ENCODE results near the gene RPL31. TPM values are rescaled to one million over a fixed set of nuclear protein-coding genes. Genes with fewer than 3 reads are reported as not detected.

Gene RPL31
- total and polyA plus RNA-seq, 4 donors: 1,008 to 7,651 (median 2,793) TPM

GRCh38 chr2:100968146-100969145, 33.6 kb upstream of the RPL31 start:
- ATAC-seq (ENCODE audit: low FRiP score): no peak
- Histone ChIP-seq H3K9me3 (ENCODE audit: control insufficient read depth, low read length) (no peaks in the 10 kb centered on the region), H3K27me3 (ENCODE audit: control insufficient read depth in 1 of 2, insufficient read depth in 2 of 2, low read length in 1 of 2) (no peaks in the 10 kb centered on the region), H3K27ac (ENCODE audit: low read depth in 1 of 2, low read length in 2 of 2) (no peak overlapping the region), H3K36me3 (ENCODE audit: control insufficient read depth in 1 of 2, insufficient read depth in 2 of 2, low read length in 1 of 2) (peaks cover 0 to 7% of the 10 kb centered on the region in 2 donors), H3K4me1 (ENCODE audit: control insufficient read depth in 1 of 2, insufficient read depth in 2 of 2, low read length in 2 of 2) (peaks cover 0 to 2% of the 10 kb centered on the region in 2 donors), H3K4me3 (ENCODE audit: low read length in 2 of 2) (no peak overlapping the region)
- peak in 1 of 2 donors; percentile 65 for DNase-seq
- 91 to 94% methylated on average over 28 of the region's 28 CpGs for WGBS, 2 donors
- intact Hi-C loops (cut with DNase I): no loop called here

- DNase-seq: peak in 1 of 2 donors; percentile 45
- peaks cover under 1 to 7% of the 10 kb centered on the region in 2 donors for H3K36me3 ChIP-seq (ENCODE audit: control insufficient read depth in 1 of 2, insufficient read depth in 2 of 2, low read length in 1 of 2)
- no peak overlapping the region for H3K27ac ChIP-seq (ENCODE audit: low read depth in 1 of 2, low read length in 2 of 2)
- H3K4me1 ChIP-seq (ENCODE audit: control insufficient read depth in 1 of 2, insufficient read depth in 2 of 2, low read length in 2 of 2): peaks cover 0 to 2% of the 10 kb centered on the region in 2 donors
- H3K4me3 ChIP-seq (ENCODE audit: low read length in 2 of 2): no peak overlapping the region
- no peak for ATAC-seq (ENCODE audit: low FRiP score)
- H3K27me3 ChIP-seq (ENCODE audit: control insufficient read depth in 1 of 2, insufficient read depth in 2 of 2, low read length in 1 of 2): no peaks in the 10 kb centered on the region
- 93 to 94% methylated on average over 7 of the region's 7 CpGs for WGBS, 2 donors
- H3K9me3 ChIP-seq (ENCODE audit: control insufficient read depth, low read length): no peaks in the 10 kb centered on the region
- intact Hi-C loops (cut with DNase I): no loop called here
Observed at GRCh38 chr2:100969998-100970397, 32.1 kb upstream of the RPL31 start.

- peaks cover 3 to 7% of the 10 kb centered on the region in 2 donors for H3K36me3 ChIP-seq (ENCODE audit: control insufficient read depth in 1 of 2, insufficient read depth in 2 of 2, low read length in 1 of 2)
- intact Hi-C loops (cut with DNase I): no loop called here
- no peaks in the 10 kb centered on the region for H3K9me3 ChIP-seq (ENCODE audit: control insufficient read depth, low read length)
- no peak overlapping the region for H3K27ac ChIP-seq (ENCODE audit: low read depth in 1 of 2, low read length in 2 of 2)
- WGBS, 2 donors: 88 to 92% methylated on average over 9 of the region's 9 CpGs
- no peaks in the 10 kb centered on the region for H3K27me3 ChIP-seq (ENCODE audit: control insufficient read depth in 1 of 2, insufficient read depth in 2 of 2, low read length in 1 of 2)
- H3K4me1 ChIP-seq (ENCODE audit: control insufficient read depth in 1 of 2, insufficient read depth in 2 of 2, low read length in 2 of 2): no peaks in the 10 kb centered on the region
- H3K4me3 ChIP-seq (ENCODE audit: low read length in 2 of 2): no peak overlapping the region
- ATAC-seq (ENCODE audit: low FRiP score) (no peak), DNase-seq (peak in 1 of 2 donors; percentile 68)
Observed at GRCh38 chr2:100971221-100971620, 30.9 kb upstream of the RPL31 start.

- peak in 1 of 2 donors; percentile 8 for DNase-seq
Observed at GRCh38 chr2:100972452-100972851, 29.6 kb upstream of the RPL31 start.

GRCh38 chr2:100974712-100975520, 27.2 kb upstream of the RPL31 start:
- WGBS, 2 donors: 90 to 91% methylated on average over 22 of the region's 22 CpGs

More at GRCh38 chr2:100972452-100972851, 29.6 kb upstream of the RPL31 start:
- Histone ChIP-seq H3K27me3 (ENCODE audit: control insufficient read depth in 1 of 2, insufficient read depth in 2 of 2, low read length in 1 of 2) (no peaks in the 10 kb centered on the region), H3K4me3 (ENCODE audit: low read length in 2 of 2) (no peak overlapping the region), H3K27ac (ENCODE audit: low read depth in 1 of 2, low read length in 2 of 2) (no peak overlapping the region), H3K4me1 (ENCODE audit: control insufficient read depth in 1 of 2, insufficient read depth in 2 of 2, low read length in 2 of 2) (no peaks in the 10 kb centered on the region), H3K9me3 (ENCODE audit: control insufficient read depth, low read length) (no peaks in the 10 kb centered on the region), H3K36me3 (ENCODE audit: control insufficient read depth in 1 of 2, insufficient read depth in 2 of 2, low read length in 1 of 2) (peaks cover 3 to 7% of the 10 kb centered on the region in 2 donors)
- WGBS, 2 donors: 86 to 87% methylated on average over 7 of the region's 7 CpGs
- ATAC-seq (ENCODE audit: low FRiP score): no peak
- intact Hi-C loops (cut with DNase I): no loop called here

GRCh38 chr2:100975521-100975785, 26.6 kb upstream of the RPL31 start:
- intact Hi-C loops (cut with DNase I): loop anchor here in 1 of 2 donors (5.0 kb wide), 1 partner anchor 153 kb away; the partner anchor contains the start of gene NPAS2
- no peak for ATAC-seq (ENCODE audit: low FRiP score)
- 93 to 94% methylated on average over 7 of the region's 7 CpGs for WGBS, 2 donors

More at GRCh38 chr2:100974712-100975520, 27.2 kb upstream of the RPL31 start:
- ATAC-seq (ENCODE audit: low FRiP score) (no peak), DNase-seq (peak in 1 of 2 donors; percentile 27)
- Histone ChIP-seq H3K4me1 (ENCODE audit: control insufficient read depth in 1 of 2, insufficient read depth in 2 of 2, low read length in 2 of 2) (no peaks in the 10 kb centered on the region), H3K9me3 (ENCODE audit: control insufficient read depth, low read length) (no peaks in the 10 kb centered on the region), H3K27me3 (ENCODE audit: control insufficient read depth in 1 of 2, insufficient read depth in 2 of 2, low read length in 1 of 2) (no peaks in the 10 kb centered on the region), H3K36me3 (ENCODE audit: control insufficient read depth in 1 of 2, insufficient read depth in 2 of 2, low read length in 1 of 2) (peaks cover 1 to 3% of the 10 kb centered on the region in 2 donors), H3K4me3 (ENCODE audit: low read length in 2 of 2) (no peak overlapping the region), H3K27ac (ENCODE audit: low read depth in 1 of 2, low read length in 2 of 2) (no peak overlapping the region)
- intact Hi-C loops (cut with DNase I): loop anchor here in 1 of 2 donors (5.0 kb wide), 1 partner anchor 153 kb away; the partner anchor contains the start of gene NPAS2

GRCh38 chr2:100976061-100976460, 26.0 kb upstream of the RPL31 start:
- Histone ChIP-seq H3K27me3 (ENCODE audit: control insufficient read depth in 1 of 2, insufficient read depth in 2 of 2, low read length in 1 of 2) (no peaks in the 10 kb centered on the region), H3K36me3 (ENCODE audit: control insufficient read depth in 1 of 2, insufficient read depth in 2 of 2, low read length in 1 of 2) (peaks cover 0 to 3% of the 10 kb centered on the region in 2 donors), H3K4me3 (ENCODE audit: low read length in 2 of 2) (no peak overlapping the region), H3K27ac (ENCODE audit: low read depth in 1 of 2, low read length in 2 of 2) (no peak overlapping the region), H3K4me1 (ENCODE audit: control insufficient read depth in 1 of 2, insufficient read depth in 2 of 2, low read length in 2 of 2) (no peaks in the 10 kb centered on the region), H3K9me3 (ENCODE audit: control insufficient read depth, low read length) (no peaks in the 10 kb centered on the region)
- intact Hi-C loops (cut with DNase I): loop anchor here in 1 of 2 donors (5.0 kb wide), 1 partner anchor 154 kb away; the partner anchor contains the start of gene NPAS2
- no peak for ATAC-seq (ENCODE audit: low FRiP score)
- WGBS, 2 donors: 82 to 88% methylated on average over 6 of the region's 6 CpGs
- peak in 1 of 2 donors; percentile 40 for DNase-seq

More at GRCh38 chr2:100975521-100975785, 26.6 kb upstream of the RPL31 start:
- no peaks in the 10 kb centered on the region for H3K4me1 ChIP-seq (ENCODE audit: control insufficient read depth in 1 of 2, insufficient read depth in 2 of 2, low read length in 2 of 2)
- DNase-seq: peak in 1 of 2 donors; percentile 62
- no peak overlapping the region for H3K4me3 ChIP-seq (ENCODE audit: low read length in 2 of 2)
- H3K27ac ChIP-seq (ENCODE audit: low read depth in 1 of 2, low read length in 2 of 2): no peak overlapping the region
- no peaks in the 10 kb centered on the region for H3K27me3 ChIP-seq (ENCODE audit: control insufficient read depth in 1 of 2, insufficient read depth in 2 of 2, low read length in 1 of 2)
- peaks cover 0 to 3% of the 10 kb centered on the region in 2 donors for H3K36me3 ChIP-seq (ENCODE audit: control insufficient read depth in 1 of 2, insufficient read depth in 2 of 2, low read length in 1 of 2)
- H3K9me3 ChIP-seq (ENCODE audit: control insufficient read depth, low read length): no peaks in the 10 kb centered on the region

GRCh38 chr2:100976645-100977391, 25.3 kb upstream of the RPL31 start:
- H3K4me1 ChIP-seq (ENCODE audit: control insufficient read depth in 1 of 2, insufficient read depth in 2 of 2, low read length in 2 of 2): no peaks in the 10 kb centered on the region
- H3K27ac ChIP-seq (ENCODE audit: low read depth in 1 of 2, low read length in 2 of 2): peak overlapping the region in 1 of 2 donors; percentile 1
- DNase-seq: peak in 1 of 2 donors; percentile 26
- 84 to 86% methylated on average over 19 of the region's 19 CpGs for WGBS, 2 donors
- H3K27me3 ChIP-seq (ENCODE audit: control insufficient read depth in 1 of 2, insufficient read depth in 2 of 2, low read length in 1 of 2): no peaks in the 10 kb centered on the region
- H3K4me3 ChIP-seq (ENCODE audit: low read length in 2 of 2): no peak overlapping the region
- intact Hi-C loops (cut with DNase I): loop anchor here in 1 of 2 donors (5.0 kb wide), 1 partner anchor 155 kb away; the partner anchor contains the start of gene NPAS2
- H3K36me3 ChIP-seq (ENCODE audit: control insufficient read depth in 1 of 2, insufficient read depth in 2 of 2, low read length in 1 of 2): peaks cover 0 to 3% of the 10 kb centered on the region in 2 donors
- no peaks in the 10 kb centered on the region for H3K9me3 ChIP-seq (ENCODE audit: control insufficient read depth, low read length)
- no peak for ATAC-seq (ENCODE audit: low FRiP score)

Data from aorta (tissue), 5 donors.